MCF 10A (cell line): ENCODE measurements around the gene NIPAL4. TPM values are rescaled to one million over a fixed set of nuclear protein-coding genes. Genes with fewer than 3 reads are reported as not detected.

Experiments used
- BruUV-seq: library from RNA; stranded (reverse); fragments of 400-500 nt; replicated peaks from 2 replicates; lab custom pipeline; 2021; lab: Mats Ljungman, UMichigan
- CTCF ChIA-PET: fragments of 300-600 bp; sonication (Branson Sonifier 250); formaldehyde crosslinking; extraction: SDS; loops from one replicate; lab custom pipeline; 2021; ENCODE audit warnings: antibody characterized with exemption, inconsistent platforms; lab: Yijun Ruan, JAX
- POLR2A ChIA-PET: fragments of 300-600, 350-650 bp; sonication (Branson Sonifier 250); formaldehyde crosslinking; extraction: SDS; loops from one replicate; lab custom pipeline; 2020; ENCODE audit warnings: antibody characterized with exemption, inconsistent platforms; lab: Yijun Ruan, JAX
- DNase-seq: peaks from one replicate; pipeline ENCODE4 v3.0.0-alpha.2; 2018; ENCODE audit not compliant: unreplicated experiment
- H3K27ac Mint-ChIP-seq: one replicate; pipeline ENCODE4 v1.8.0; 2022; ENCODE audit warnings: mild to moderate bottlenecking, low read depth, mixed read lengths; ENCODE audit not compliant: unreplicated experiment
- H3K27me3 Mint-ChIP-seq: one replicate; pipeline ENCODE4 v1.8.0; 2022; ENCODE audit warnings: mixed read lengths; ENCODE audit not compliant: insufficient read depth, unreplicated experiment
- H3K36me3 Mint-ChIP-seq: one replicate; pipeline ENCODE4 v1.8.0; 2022; ENCODE audit warnings: mild to moderate bottlenecking, moderate library complexity, mixed read lengths; ENCODE audit not compliant: insufficient read depth, unreplicated experiment
- H3K4me1 Mint-ChIP-seq: one replicate; pipeline ENCODE4 v1.8.0; 2022; ENCODE audit warnings: mixed read lengths; ENCODE audit not compliant: insufficient read depth, unreplicated experiment
- H3K4me3 Mint-ChIP-seq: one replicate; pipeline ENCODE4 v1.8.0; 2022; ENCODE audit warnings: mild to moderate bottlenecking, moderate library complexity, mixed read lengths; ENCODE audit not compliant: unreplicated experiment
- H3K9me3 Mint-ChIP-seq: one replicate; pipeline ENCODE4 v1.8.0; 2022; ENCODE audit warnings: mixed read lengths; ENCODE audit not compliant: unreplicated experiment
- CTCF ChIP-seq: fragments of 200-600 bp; IDR thresholded peaks from one replicate; pipeline ENCODE4 v1.8.0; 2022; ENCODE audit warnings: antibody characterized with exemption, mild to moderate bottlenecking; ENCODE audit not compliant: unreplicated experiment
- intact Hi-C: fragments of 100-400 bp; cut with micrococcal nuclease; formaldehyde crosslinking; loops from 2 replicates; pipeline ENCODE4 v1.14.1; 2022
- total RNA-seq: library from RNA; stranded (reverse); gene quantifications from 2 replicates; pipeline ENCODE4 v1.2.3, GENCODE V29; 2022

The NIPAL4 gene
- total RNA-seq, 1 experiment from 2014 or later: 0.40 TPM

DNA sequence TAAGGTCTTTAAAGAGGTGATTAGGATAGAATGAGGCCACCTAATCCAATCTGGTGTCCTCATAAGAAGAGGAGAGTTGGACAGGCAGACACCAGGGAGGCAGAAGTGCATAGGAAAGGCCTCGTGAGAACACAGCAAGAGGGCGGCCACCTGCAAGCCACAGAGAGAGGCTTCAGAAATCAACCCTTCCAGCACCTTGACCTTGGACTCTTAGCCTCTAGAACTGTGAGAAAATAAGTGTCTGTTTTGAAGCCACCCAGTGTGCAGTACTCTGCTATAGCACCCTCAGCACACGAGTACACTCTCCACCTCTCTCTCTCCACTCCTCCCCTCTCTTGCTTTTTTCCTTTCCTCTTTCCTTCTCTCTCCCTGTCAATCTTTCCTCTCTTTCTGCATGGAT, 26.8 kb downstream of the NIPAL4 start:
- no TSS peak for BruUV-seq
- intact Hi-C loops: no loop called here
- Mint-ChIP-seq H3K9me3 (no peaks in the 10 kb centered on the region), H3K36me3 (no peaks in the 10 kb centered on the region), H3K27ac (no peak overlapping the region), H3K4me1 (peaks cover 5% of the 10 kb centered on the region), H3K4me3 (no peak overlapping the region), H3K27me3 (no peaks in the 10 kb centered on the region)
- CTCF ChIA-PET: interaction anchor here (0.5 to 3.1 kb wide), 3 partner anchors 11 to 62 kb away, joined by 3 to 25 read pairs (median 6); no protein-coding TSS in a partner anchor
- no peak for TF ChIP-seq CTCF
- DNase-seq: no peak
- POLR2A ChIA-PET: no interaction called here

GRCh38 chr5:157487358-157487757, 27.3 kb downstream of the NIPAL4 start:
- no peak for TF ChIP-seq CTCF
- intact Hi-C loops: no loop called here
- peak overlapping the region; percentile 2 for H3K27ac Mint-ChIP-seq
- H3K4me3 Mint-ChIP-seq: no peak overlapping the region
- DNase-seq: no peak
- no peaks in the 10 kb centered on the region for H3K9me3 Mint-ChIP-seq
- CTCF ChIA-PET: interaction anchor here (0.5 to 0.9 kb wide), 2 partner anchors 61 to 127 kb away, joined by 3 read pairs; no protein-coding TSS in a partner anchor
- no peaks in the 10 kb centered on the region for H3K36me3 Mint-ChIP-seq
- H3K4me1 Mint-ChIP-seq: peaks cover 5% of the 10 kb centered on the region
- POLR2A ChIA-PET: no interaction called here
- BruUV-seq: no TSS peak
- H3K27me3 Mint-ChIP-seq: no peaks in the 10 kb centered on the region

- no peak for DNase-seq
- no peaks in the 10 kb centered on the region for H3K27me3 Mint-ChIP-seq
- ChIA-PET POLR2A (no interaction called here), CTCF (interaction anchor here (0.6 to 1.0 kb wide), 2 partner anchors 12 to 238 kb away, joined by 3 to 4 read pairs; no protein-coding TSS in a partner anchor)
- H3K36me3 Mint-ChIP-seq: no peaks in the 10 kb centered on the region
- TF ChIP-seq CTCF: no peak
- H3K27ac Mint-ChIP-seq: no peak overlapping the region
- no peak overlapping the region for H3K4me3 Mint-ChIP-seq
- no peaks in the 10 kb centered on the region for H3K4me1 Mint-ChIP-seq
- no peaks in the 10 kb centered on the region for H3K9me3 Mint-ChIP-seq
- intact Hi-C loops: no loop called here
- no TSS peak for BruUV-seq
These were observed 31.5 kb downstream of the NIPAL4 start for GRCh38 chr5:157491471-157491995.

- Mint-ChIP-seq H3K27me3 (no peaks in the 10 kb centered on the region), H3K27ac (no peak overlapping the region), H3K4me3 (no peak overlapping the region), H3K36me3 (no peaks in the 10 kb centered on the region), H3K4me1 (no peaks in the 10 kb centered on the region), H3K9me3 (no peaks in the 10 kb centered on the region)
- intact Hi-C loops: no loop called here
- CTCF ChIA-PET: interaction anchor here (0.6 to 1.4 kb wide), 8 partner anchors 9 to 180 kb away, joined by 3 to 5 read pairs (median 4); no protein-coding TSS in a partner anchor
- BruUV-seq: no TSS peak
- DNase-seq: no peak
- TF ChIP-seq CTCF: no peak
- POLR2A ChIA-PET: no interaction called here
These were observed 32.9 kb downstream of the NIPAL4 start for GRCh38 chr5:157492886-157493285.
